Activated T-helper 2 cell treated with anti-CD3 and anti-CD28 coated beads, Interferon-gamma antibody, Interleukin-2, Interleukin-4, amounts not matched to agents 10 μg/mL and 5 μg/mL and 100 μg/mL, durations not matched to agents 14 hours and 24 hours and 36 hours (primary cell): ENCODE results near the gene INTS7. TPM values are rescaled to one million over a fixed set of nuclear protein-coding genes. Genes with fewer than 3 reads are reported as not detected.
"Not testable (repeated sequence)": the region's sequence is repeated elsewhere in the genome, so short reads cannot be mapped to it uniquely, and the experiment has no call there.

Experiments
- DNase-seq: peaks from one replicate; pipeline ENCODE4 v3.0.0; 2021; ENCODE audit warnings: low spot score
- H3K27ac Mint-ChIP-seq: one replicate; pipeline ENCODE4 v1.8.0; 2021; ENCODE audit warnings: mixed read lengths
- H3K27me3 Mint-ChIP-seq: one replicate; pipeline ENCODE4 v1.8.0; 2021; ENCODE audit warnings: low read depth, mixed read lengths
- H3K36me3 Mint-ChIP-seq: one replicate; pipeline ENCODE4 v1.8.0; 2021; ENCODE audit warnings: low read depth, mixed read lengths
- H3K4me1 Mint-ChIP-seq: one replicate; pipeline ENCODE4 v1.8.0; 2021; ENCODE audit warnings: low read depth, mixed read lengths
- H3K4me3 Mint-ChIP-seq: one replicate; pipeline ENCODE4 v1.8.0; 2021; ENCODE audit warnings: low read depth, mild to moderate bottlenecking, moderate library complexity, mixed read lengths
- H3K9me3 Mint-ChIP-seq: one replicate; pipeline ENCODE4 v1.8.0; 2021; ENCODE audit warnings: mixed read lengths
- intact Hi-C: fragments of 100-400 bp; cut with micrococcal nuclease; formaldehyde crosslinking; loops from one replicate; pipeline ENCODE4 v1.15.1; 2023
- total RNA-seq: library from RNA; stranded (reverse); gene quantifications from 2 replicates; pipeline ENCODE4 v1.2.3, GENCODE V29; 2022

INTS7 gene
- total RNA-seq, 1 donor from 2014 or later: 33.3 TPM

- Mint-ChIP-seq H3K4me1 (peaks cover 18% of the 10 kb centered on the region), H3K36me3 (peaks cover 70% of the 10 kb centered on the region), H3K9me3 (peaks cover 13% of the 10 kb centered on the region), H3K27ac (no peak overlapping the region), H3K4me3 (no peak overlapping the region), H3K27me3 (no peaks in the 10 kb centered on the region)
- no peak for DNase-seq
- intact Hi-C loops: no loop called here
These were observed 10.7 kb downstream of the INTS7 start for GRCh38 chr1:212024469-212025149.

DNA sequence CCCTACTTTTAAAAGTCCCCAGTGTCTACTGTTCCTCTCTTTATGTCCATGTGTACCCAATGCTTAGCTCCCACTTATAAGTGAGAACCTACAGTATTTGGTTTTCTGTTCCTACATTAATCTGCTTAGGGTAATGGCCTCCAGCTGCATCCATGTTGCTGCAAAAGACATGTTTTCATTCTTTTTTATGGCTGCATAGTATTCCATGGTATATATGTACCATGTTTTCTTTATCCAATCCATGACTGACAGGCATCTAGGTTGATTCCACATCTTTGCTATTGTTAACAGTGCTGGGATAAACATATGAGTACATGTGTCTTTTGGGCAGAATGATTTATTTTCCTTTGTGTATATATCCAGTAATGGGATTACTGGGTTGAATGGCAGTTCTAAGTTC lies 12.4 kb downstream of the INTS7 start:
- H3K27ac Mint-ChIP-seq, DNase-seq, H3K4me3 Mint-ChIP-seq, H3K27me3 Mint-ChIP-seq, H3K4me1 Mint-ChIP-seq, intact Hi-C loops: not testable (repeated sequence)
- Mint-ChIP-seq H3K9me3 (peaks cover 13% of the 10 kb centered on the region), H3K36me3 (peaks cover 63% of the 10 kb centered on the region)

DNA sequence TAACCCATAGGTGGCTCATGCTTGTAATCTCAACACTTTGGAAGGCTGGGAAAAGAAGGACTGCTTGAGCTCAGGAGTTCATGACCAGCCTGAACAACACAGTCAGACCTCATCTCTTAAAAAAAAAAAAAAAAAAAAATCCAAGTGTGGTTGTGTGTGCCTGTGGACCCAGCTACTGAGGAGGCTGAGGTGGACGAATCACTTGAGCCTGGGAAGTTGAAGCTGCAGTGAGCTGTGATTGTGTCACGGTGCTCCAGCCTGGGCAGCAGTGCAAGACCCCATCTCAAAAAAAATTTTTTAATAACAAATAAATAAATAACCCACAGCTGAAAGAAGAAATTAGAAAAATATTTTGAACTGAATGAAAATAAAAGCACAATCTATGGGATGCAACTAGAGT lies 13.8 kb downstream of the INTS7 start:
- Mint-ChIP-seq H3K4me3 (no peak overlapping the region), H3K27me3 (no peaks in the 10 kb centered on the region), H3K9me3 (peaks cover 13% of the 10 kb centered on the region), H3K27ac (no peak overlapping the region), H3K36me3 (peaks cover 66% of the 10 kb centered on the region), H3K4me1 (peaks cover 6% of the 10 kb centered on the region)
- intact Hi-C loops: no loop called here
- no peak for DNase-seq

DNA sequence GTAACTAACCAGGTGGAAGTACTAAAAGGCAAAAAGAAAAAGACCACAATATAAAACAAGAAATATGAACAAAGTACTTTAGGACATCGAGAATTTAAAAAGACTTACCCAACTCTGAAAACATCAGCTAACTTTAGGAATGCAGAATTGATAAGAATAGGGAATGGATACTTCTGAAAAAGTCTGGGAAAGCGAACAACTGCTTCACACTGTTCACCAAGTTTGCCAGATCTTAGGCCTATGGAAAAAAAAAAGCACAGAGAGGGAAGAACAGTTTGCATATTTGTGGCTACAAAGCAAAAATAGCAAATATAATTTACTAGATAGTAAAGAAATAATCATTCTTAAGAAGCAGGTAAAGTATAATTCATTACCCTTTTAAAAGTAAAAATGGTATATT lies 14.4 kb downstream of the INTS7 start:
- Mint-ChIP-seq H3K36me3 (peaks cover 66% of the 10 kb centered on the region), H3K9me3 (peaks cover 13% of the 10 kb centered on the region), H3K27me3 (no peaks in the 10 kb centered on the region), H3K4me1 (peaks cover 5% of the 10 kb centered on the region), H3K4me3 (no peak overlapping the region), H3K27ac (no peak overlapping the region)
- no peak for DNase-seq
- intact Hi-C loops: no loop called here

DNA sequence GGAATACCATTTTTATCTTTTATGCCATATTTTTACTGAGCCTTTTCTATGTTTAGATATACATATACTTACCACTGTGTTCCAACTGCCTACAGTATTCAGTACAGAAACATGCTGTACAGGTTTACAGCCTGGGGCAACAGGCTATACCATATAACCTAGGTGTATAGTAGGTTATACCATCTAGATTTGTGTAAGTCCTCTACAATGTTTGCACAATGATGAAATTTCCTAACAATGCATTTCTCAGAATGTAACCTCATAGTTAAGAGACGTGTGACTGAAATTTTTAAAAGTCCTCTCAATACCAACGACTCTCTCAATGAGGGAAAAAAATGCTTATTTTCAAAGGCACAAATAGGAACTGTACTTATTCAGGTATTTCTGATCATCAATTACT lies 21.7 kb downstream of the INTS7 start:
- no peak for DNase-seq
- H3K4me1 Mint-ChIP-seq: peaks cover 6% of the 10 kb centered on the region
- H3K4me3 Mint-ChIP-seq: no peak overlapping the region
- H3K27me3 Mint-ChIP-seq: no peaks in the 10 kb centered on the region
- H3K27ac Mint-ChIP-seq: no peak overlapping the region
- intact Hi-C loops: no loop called here
- H3K36me3 Mint-ChIP-seq: peaks cover 42% of the 10 kb centered on the region
- no peaks in the 10 kb centered on the region for H3K9me3 Mint-ChIP-seq

GRCh38 chr1:212012034-212012740 lies 23.2 kb downstream of the INTS7 start:
- intact Hi-C loops: loop anchor here (1.0 kb wide), 2 partner anchors 23 to 444 kb away; partner anchors contain the start of genes DTL and INTS7
- Mint-ChIP-seq H3K27me3 (no peaks in the 10 kb centered on the region), H3K4me1 (peaks cover 6% of the 10 kb centered on the region), H3K36me3 (peaks cover 41% of the 10 kb centered on the region), H3K27ac (no peak overlapping the region), H3K4me3 (no peak overlapping the region), H3K9me3 (no peaks in the 10 kb centered on the region)
- peak; percentile 48 for DNase-seq

DNA sequence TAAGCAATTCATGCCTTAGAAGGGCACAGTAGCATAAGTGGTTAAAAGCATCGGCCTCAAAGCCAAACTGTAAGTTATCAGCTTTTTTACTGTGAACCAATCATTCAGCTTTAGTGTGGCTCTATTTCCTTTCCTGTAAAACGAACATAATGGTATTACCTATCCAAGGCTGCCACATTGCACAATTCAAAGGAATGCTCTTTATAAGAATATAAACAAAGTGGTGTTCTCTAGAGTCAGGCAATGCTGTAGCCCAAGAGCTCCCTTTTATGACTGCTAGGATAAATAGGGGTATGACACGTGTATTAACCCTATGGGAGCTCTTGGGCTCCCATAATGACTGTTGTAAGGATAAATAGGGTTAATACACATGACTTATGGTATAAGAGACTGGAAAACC lies 25.4 kb downstream of the INTS7 start:
- Mint-ChIP-seq H3K9me3 (no peaks in the 10 kb centered on the region), H3K4me1 (peaks cover 6% of the 10 kb centered on the region), H3K36me3 (peaks cover 35% of the 10 kb centered on the region), H3K27me3 (no peaks in the 10 kb centered on the region), H3K4me3 (no peak overlapping the region), H3K27ac (no peak overlapping the region)
- DNase-seq: no peak
- intact Hi-C loops: no loop called here

DNA sequence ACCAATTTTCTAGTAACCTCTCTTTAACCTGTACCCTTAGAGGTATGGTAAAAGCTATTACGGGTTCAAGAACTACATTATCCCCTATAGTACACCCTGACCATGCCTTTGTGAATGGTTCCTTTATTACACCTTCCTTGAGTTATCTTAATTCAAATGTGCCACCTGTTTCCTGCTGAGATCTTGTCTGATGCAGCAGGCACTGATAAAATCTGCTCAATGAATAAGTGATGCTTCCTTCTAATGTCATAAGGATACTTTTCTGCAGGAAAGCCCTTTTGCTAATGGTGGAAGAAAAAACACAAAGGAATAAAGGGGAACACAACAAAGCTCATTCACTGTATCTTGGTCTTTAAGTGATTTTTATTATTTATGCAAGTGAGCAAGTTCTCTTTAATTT lies 25.8 kb downstream of the INTS7 start:
- intact Hi-C loops: no loop called here
- DNase-seq: no peak
- Mint-ChIP-seq H3K36me3 (peaks cover 35% of the 10 kb centered on the region), H3K4me1 (peaks cover 6% of the 10 kb centered on the region), H3K27me3 (no peaks in the 10 kb centered on the region), H3K27ac (no peak overlapping the region), H3K9me3 (no peaks in the 10 kb centered on the region), H3K4me3 (no peak overlapping the region)

DNA sequence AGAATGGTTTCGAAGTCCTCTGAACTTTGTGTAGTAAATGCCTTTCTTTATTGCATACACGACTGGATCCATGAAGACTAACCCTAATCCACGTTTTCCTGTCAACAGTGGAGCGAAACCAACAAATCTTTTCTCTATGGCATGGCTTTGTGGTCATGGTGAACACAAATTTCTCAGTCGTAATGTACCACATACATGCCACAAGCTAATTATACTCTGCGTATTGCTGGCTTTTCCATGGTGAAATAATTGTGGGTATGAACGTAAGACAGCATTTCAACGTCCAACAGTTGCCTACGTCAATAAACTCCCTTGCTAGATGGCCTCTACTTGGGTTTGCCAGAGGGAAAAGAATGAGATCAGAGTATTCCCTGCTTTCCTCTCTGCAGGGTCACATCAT lies 27.5 kb downstream of the INTS7 start:
- Mint-ChIP-seq H3K36me3 (peaks cover 29% of the 10 kb centered on the region), H3K27ac (no peak overlapping the region), H3K27me3 (no peaks in the 10 kb centered on the region), H3K4me1 (peaks cover 9% of the 10 kb centered on the region), H3K4me3 (no peak overlapping the region), H3K9me3 (no peaks in the 10 kb centered on the region)
- no peak for DNase-seq
- intact Hi-C loops: no loop called here

GRCh38 chr1:212007178-212007577 lies 28.2 kb downstream of the INTS7 start:
- H3K36me3 Mint-ChIP-seq: peaks cover 34% of the 10 kb centered on the region
- DNase-seq: no peak
- peaks cover 9% of the 10 kb centered on the region for H3K4me1 Mint-ChIP-seq
- H3K9me3 Mint-ChIP-seq: no peaks in the 10 kb centered on the region
- no peak overlapping the region for H3K27ac Mint-ChIP-seq
- intact Hi-C loops: no loop called here
- no peak overlapping the region for H3K4me3 Mint-ChIP-seq
- no peaks in the 10 kb centered on the region for H3K27me3 Mint-ChIP-seq

- Mint-ChIP-seq H3K36me3 (peaks cover 44% of the 10 kb centered on the region), H3K27ac (no peak overlapping the region), H3K27me3 (no peaks in the 10 kb centered on the region)
These were observed 30.3 kb downstream of the INTS7 start for GRCh38 chr1:212004895-212005608.

DNA sequence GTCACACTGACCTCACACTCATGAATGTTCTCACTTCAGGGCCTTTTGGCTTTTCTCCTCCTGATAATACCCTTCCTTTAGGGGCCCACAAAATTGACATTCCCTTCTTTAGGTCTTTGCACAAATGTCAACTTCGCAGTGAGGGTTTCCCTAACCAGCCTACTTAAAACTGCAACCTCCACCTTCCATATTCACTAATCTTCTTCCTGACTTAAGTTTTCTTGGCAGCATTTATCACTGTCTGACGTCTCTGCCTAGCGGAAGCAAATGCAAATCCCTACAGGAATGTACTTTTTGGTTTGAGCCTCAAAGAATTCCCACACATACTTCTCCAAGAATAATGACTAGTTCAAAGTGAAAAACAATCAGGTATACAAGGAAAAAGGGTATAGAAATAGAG lies 32.8 kb downstream of the INTS7 start:
- Mint-ChIP-seq H3K4me1 (peaks cover 4% of the 10 kb centered on the region), H3K36me3 (peaks cover 38% of the 10 kb centered on the region), H3K4me3 (no peak overlapping the region), H3K27me3 (no peaks in the 10 kb centered on the region), H3K27ac (no peak overlapping the region), H3K9me3 (no peaks in the 10 kb centered on the region)
- no peak for DNase-seq
- intact Hi-C loops: no loop called here

More at GRCh38 chr1:212004895-212005608, 30.3 kb downstream of the INTS7 start:
- DNase-seq: no peak
- intact Hi-C loops: no loop called here
- no peak overlapping the region for H3K4me3 Mint-ChIP-seq
- peaks cover 7% of the 10 kb centered on the region for H3K4me1 Mint-ChIP-seq
- no peaks in the 10 kb centered on the region for H3K9me3 Mint-ChIP-seq

- H3K36me3 Mint-ChIP-seq: peaks cover 51% of the 10 kb centered on the region
- H3K27ac Mint-ChIP-seq, DNase-seq, H3K4me1 Mint-ChIP-seq, H3K4me3 Mint-ChIP-seq, intact Hi-C loops, H3K9me3 Mint-ChIP-seq, H3K27me3 Mint-ChIP-seq: not testable (repeated sequence)
These were observed 37.9 kb downstream of the INTS7 start for GRCh38 chr1:211997426-211997825.
